Measurements from ENCODE around the gene RAP1GAP2.
A peak's percentile ranks its signal among the peaks of the same experiment; 100 is the strongest.
"Not testable (repeated sequence)": the region's sequence is repeated elsewhere in the genome, so short reads cannot be mapped to it uniquely, and the experiment has no call there.

Gene RAP1GAP2

DNA sequence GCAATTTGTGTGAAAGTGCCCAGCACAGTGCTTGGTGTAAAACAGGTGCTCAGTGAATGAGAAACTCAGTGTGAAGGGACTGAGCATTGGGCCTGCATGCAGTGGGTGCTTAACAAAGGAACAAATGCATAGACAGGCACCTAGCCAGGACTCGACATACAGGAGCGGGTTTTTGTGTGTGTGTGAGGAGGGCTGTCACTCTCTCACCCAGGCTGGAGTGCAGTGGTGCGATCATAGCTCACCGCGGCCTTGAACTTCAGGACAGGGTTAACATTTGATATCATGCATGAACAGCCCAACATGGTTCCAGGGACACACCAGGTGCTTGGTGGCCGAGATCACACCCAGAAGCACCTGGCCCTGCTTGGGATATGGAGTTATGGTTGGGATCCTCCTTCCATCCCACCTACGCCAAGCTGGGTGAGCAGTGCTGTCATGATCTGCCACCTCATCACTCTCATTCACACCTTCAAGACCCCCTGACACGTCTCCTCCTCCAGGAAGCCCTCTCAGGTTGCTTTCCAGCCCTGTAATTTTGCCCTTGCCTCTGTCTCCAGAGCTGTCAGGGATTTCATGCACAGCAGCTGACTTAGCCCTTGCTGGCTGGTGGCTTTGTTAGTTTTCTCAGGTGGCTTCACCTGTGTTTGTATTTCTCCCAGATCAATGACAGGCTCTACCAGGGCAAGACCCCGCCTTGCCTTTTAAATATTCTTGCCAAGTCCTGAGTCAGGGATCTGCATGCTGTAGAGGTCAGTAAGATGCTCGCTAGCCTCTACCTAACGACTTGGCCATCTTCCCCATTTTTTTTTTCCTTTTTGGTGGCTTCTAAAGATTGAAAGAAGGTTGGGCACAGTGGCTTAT is 200.8 kb downstream of the RAP1GAP2 start:
- DNase-seq (ENCODE audit: low read depth) = no peak

DNA sequence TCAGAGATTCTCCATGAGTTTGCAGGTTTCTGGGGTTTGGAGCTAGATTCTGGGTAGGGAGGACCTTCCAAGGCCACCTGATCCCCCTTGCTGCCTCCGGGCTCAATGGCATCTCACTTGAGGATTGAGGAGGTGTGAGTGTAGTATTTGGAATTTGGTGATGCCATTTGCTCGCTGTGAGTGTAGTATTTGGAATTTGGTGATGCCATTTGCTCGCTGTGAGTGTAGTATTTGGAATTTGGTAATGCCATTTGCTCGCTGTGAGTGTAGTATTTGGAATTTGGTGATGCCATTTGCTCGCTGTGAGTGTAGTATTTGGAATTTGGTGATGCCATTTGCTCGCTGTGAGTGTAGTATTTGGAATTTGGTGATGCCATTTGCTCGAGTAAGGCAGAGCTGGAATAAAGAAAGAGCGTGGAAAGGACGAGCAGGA is 202.2 kb downstream of the RAP1GAP2 start:
- not testable (repeated sequence) for DNase-seq (ENCODE audit: low read depth)

DNA sequence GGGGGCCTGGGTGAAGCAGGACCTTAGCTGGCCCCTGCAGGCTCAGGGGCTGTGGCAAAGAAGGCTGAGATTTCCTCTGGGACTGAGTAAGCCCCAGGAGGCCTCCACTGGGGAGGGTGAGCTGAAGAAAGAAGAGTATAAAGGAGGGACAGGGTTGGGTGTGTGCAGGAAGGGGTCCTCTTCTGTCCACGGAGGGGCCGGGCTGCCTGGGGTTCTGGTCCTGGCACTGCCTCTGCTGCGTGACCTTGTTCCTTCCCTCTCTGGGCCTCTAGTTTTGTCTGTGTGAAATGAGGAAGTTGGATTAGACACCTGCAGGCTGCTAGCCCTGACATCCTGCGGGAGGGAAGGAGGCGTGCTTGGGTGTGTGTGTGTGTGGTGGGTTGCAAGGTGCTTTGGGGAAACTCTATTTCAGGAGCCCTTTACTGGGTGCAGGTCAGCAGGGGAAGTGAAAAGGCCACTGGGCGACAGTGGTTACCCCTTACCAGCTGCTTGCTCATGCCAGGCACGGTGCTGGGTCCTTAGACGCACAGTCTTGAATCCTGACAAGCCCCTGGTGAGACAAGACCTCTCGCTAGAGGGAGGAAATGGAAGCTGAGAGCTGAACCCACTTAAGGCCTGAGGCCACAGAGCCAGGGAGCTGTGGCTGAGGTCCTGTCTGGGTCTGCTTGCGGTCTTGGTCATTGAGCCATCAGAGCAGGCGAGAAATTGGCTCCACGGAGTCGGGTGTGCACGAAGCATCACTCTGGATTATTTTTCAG is 206.5 kb downstream of the RAP1GAP2 start:
- no peak for DNase-seq (ENCODE audit: low read depth)

DNA sequence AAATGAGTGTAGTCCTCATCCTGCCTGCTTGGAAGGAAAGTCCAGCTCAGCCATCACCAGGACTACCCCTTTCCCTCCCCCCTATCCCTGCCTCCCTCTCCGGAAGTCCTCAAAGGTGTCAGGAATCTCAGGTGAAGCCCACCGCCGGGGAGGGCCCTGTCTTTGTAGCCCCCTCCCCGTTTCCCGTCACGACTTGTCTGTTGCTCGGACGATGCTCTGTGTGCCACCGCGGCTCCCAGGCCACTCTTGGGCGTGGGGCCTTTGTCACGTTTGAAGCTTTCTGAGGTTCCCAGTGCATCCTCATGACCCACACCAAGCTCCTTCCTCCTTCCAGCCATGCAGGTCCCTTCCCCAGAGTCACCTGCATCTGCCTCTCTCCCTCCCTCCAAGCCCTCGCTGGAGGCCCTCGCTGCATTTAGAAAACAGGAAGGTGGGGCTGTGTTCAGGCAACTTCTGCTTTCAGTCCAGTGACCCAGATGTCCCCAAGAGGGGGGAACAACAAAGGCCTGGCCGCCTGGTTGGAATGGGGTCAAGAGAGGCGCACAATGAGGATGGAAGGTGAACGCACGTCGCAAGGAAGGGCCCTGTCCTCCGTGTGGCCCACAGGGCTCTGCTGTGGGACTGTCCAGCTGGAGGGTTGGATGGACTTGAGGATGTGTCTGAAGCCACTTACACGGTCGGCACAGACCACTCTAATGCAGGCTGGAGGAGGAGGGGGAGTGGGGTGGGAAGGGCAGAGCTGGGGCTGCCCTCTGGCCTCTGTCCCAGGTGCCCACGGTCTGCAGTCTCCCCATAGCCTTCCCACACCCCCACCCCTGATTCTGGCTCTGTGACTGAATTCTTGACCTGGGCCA is 207.3 kb downstream of the RAP1GAP2 start:
- no peak for DNase-seq (ENCODE audit: low read depth)

DNA sequence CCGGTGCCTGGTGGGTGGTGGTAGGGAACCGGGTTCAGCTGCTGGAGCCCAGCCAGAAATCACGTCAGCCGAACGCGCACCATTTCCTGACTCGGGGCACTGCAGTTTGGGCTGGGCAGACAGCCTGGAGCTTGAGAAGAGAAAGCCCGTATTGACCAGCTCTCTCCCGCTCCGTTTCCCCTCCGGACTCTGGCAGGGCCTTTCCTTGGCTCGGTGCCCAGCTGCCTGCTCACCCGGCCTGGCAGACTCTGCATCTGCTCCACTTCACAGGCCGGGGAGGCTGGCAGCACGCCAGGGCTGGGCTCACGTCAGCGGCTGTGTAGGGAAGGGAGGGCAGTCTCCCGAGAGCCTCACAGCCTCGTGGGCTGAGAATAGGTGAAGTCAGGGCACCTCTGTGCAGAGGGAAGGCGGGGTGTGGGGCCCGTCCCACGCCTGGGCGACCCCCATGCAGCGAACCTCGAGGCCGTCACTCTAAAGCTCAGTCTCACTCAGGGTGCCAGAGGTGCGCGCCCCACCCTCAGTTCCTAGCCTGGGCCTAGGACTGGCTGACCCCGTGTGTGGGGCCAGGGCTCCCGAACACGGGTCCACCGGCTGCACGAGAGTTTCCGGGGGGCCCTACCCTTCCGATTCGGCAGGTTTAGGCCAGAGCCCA is 208.0 kb downstream of the RAP1GAP2 start:
- DNase-seq (ENCODE audit: low read depth) = peak; percentile 26

DNA sequence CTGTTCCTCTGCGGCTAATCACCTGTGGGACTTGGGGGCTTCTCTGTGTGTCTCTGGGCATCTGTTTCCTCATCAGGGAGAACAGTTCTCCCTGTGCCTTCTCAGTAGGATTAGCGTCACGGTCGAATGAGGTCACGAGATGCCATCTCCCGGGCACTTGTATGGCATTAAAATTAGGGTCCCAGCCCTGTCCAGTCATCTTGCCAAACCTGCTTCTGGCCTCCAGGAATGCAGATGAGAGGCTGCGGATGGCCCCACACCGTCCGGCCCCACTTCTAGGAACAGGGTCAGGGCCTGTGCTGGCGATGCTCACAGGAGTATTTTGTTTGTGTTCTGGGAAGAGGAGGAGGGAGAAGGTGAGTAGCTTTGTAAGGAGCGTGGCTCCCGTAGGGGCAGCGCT is 208.7 kb downstream of the RAP1GAP2 start:
- no peak for DNase-seq (ENCODE audit: low read depth)

DNA sequence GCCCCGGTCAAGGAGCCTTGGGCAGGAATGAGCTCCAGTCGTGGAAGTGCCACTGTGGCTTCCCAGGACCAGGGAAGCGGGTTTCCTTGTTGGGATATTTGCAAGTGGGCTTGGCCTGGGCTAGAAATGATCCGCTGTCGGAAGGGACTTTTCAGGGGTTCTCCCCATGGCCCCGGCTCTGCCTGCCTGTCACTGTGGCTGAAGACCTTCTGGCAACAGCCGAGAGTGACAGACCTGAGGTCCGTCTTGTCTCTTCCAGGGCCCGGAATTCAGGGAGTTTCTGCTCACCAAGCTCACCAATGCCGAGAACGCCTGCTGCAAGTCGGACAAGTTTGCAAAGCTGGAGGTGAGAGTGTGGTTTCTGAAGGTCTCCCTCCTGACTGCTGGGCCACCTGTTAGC is 209.5 kb downstream of the RAP1GAP2 start:
- no peak for DNase-seq (ENCODE audit: low read depth)

DNA sequence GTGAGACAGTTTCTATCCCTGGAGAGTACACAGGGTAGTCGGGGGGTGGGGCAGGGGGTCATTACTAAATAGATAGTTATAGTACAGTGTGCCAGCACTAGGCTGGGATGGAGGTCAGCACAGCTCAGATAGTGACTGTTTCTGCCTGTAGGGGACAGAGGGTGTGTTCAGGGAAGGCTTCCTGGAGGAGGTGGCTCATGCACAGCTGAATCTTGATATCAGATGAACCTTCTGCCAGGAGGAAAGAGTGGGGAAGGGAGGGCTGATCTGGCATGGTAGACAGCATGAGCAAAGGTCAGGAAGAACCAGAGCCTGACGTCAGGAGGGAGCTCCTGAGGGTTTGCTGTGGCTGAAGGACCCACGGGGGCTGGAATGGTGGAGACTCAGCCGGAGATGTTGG is 210.6 kb downstream of the RAP1GAP2 start:
- no peak for DNase-seq (ENCODE audit: low read depth)

DNA sequence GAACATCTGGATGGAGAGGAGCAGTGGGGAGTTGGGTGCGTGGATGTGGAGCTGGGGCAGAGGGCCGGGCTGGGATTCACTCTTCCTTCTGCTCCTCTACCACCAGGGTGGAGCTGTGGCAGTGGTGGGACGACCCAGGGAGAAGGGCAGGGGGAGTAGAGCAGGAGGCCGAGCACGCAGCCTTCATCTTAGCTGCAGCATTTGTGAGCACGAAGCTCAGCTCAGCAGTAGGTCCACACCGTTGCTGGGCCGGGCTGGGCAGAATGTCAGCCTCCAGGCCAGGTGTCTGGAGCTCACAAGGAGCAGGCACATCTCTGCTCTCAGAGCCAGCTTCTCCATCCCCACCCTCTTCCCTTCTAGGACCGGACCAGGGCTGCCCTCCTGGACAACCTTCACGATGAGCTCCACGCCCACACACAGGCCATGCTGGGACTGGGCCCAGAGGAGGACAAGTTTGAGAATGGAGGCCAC is 211.4 kb downstream of the RAP1GAP2 start:
- no peak for DNase-seq (ENCODE audit: low read depth)

DNA sequence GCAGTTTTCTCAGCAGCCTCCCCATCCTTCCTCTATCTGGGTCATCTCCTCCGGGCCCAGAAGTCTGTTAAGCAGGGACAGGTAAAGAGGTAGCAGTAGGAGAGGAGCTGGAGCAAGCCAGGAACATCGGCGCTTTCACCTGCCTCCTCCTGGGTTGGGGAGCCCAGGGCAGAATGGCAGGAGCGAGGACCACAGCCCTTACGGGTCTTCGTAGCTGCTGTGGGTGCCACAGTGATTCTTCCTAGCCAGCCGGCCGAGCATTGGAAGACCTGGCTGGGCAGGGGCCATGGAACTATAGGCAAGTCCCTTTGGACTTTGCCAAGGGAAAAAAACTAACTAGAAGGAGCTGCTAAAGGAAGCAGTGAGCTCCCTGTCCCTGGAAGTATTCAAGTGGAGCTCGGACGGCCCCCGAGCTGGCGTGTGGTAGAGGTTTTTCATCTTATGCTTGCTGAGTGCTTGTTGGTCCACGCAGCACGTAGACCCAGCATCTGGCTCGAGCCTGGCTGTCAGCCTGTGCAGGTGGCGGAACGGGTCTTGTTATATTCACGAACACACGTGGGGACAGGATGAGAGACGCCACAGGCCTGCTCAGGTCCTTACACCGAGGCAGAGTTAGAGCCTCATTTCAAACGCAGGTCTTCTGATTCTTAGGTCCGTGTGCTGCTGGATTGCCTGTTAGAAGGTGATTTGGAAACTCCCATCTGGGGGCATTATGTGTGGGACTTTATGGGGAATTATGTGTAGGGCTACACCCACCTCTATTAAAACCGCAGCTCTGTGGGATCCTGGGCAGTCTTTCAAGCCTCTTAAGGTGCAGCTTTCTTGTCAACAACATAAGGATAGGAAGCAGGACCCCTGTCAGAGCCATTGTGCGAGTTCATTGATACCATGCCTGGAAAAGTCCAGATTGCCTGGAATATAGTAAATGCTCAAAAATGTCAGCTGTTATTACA is 212.4 kb downstream of the RAP1GAP2 start:
- DNase-seq (ENCODE audit: low read depth) = no peak

DNA sequence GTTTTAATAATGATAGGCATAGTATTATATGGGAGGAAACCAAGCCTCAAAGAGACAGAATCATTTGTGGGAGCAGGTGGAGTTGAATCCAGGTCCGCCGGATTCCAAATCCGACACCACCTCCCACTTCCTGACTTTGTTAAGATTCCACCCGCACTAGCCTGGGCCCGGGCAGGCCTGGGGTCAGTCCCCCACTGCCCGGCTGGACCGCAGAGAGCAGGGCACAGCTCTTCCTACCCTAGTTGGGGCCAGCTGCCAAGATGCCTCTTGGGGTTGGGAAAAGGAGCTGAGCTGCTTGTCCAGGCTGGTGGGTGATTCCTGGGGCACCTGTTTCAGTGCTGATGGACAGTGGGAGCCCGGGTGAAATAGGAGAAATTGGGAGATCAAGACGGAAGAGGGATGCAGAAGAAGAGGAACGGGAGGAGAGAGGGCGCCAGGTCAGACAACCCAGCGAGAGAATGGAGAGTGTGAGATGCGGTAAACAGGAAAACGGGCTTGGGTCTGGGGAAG is 213.2 kb downstream of the RAP1GAP2 start:
- DNase-seq (ENCODE audit: low read depth) = no peak

DNA sequence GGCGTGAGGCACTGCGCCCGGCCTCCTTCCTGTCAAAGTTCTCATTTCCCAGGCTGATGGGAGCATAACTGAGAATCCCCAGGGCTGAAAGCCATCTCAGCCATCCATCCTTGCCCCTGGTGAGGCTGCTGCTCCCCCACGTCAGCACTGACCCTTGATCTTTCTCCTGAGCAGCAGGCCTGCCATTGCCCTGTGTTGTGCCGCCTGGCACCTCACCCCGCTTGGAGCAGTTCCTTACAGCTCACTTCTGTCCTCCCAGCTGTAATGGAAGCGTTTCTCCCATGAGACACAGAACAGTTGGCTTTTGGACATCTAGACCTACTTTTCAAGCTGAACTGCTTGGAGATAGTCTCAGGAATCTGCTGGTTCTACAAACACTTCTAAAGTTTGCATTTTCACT is 215.7 kb downstream of the RAP1GAP2 start:
- no peak for DNase-seq (ENCODE audit: low read depth)

DNA sequence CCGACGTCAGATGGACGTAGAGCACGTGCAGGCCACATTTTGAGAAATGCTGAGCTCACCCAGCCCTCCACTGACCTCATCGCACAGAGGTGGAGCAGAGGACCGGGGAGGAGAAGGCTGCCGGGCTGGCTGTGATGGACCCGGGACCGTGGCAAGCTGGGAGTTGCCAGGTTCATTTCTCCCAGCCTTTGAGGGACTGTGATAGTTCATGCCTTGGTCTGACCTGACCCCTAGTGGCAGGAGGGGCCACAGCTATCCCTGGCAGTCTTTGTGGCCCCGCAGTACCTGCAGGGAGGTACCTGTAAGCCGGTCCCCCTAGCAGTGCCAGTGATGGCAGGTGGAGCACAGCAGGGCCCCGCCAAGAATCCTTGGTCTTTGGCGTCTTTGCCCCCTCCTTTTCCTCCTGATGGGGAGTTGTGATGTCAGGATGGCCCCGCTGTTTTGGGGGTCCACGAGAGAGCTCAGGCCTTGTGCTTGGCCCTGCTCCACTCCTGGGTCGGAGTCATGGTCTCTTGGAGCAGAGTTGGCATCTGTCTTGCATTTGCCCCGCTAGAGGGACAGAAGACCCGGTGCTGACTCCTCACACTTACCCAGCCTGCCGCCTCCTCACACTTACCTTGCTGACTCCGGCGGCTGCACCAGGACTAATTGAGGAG is 216.8 kb downstream of the RAP1GAP2 start:
- DNase-seq (ENCODE audit: low read depth) = peak; percentile 29

DNA sequence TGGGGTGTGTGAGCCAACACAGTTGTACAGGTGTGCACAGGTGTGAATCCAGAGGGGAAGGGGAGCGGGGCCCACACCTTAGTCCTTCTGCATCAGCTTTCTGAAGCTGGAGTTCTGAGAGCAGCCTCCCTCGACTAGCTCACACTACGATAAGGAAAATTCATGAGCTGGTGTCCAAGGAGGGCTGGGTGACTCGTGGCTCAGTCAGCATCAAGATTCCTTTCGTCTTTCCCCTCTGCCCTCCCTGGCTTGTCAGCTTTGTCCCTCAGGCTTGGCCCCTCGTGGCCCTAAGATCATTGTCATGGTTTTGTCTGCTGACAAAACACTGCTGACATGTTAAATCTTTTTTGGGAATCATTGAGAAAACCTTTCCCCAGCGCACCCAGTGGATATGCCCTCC is 219.7 kb downstream of the RAP1GAP2 start:
- no peak for DNase-seq (ENCODE audit: low read depth)

DNA sequence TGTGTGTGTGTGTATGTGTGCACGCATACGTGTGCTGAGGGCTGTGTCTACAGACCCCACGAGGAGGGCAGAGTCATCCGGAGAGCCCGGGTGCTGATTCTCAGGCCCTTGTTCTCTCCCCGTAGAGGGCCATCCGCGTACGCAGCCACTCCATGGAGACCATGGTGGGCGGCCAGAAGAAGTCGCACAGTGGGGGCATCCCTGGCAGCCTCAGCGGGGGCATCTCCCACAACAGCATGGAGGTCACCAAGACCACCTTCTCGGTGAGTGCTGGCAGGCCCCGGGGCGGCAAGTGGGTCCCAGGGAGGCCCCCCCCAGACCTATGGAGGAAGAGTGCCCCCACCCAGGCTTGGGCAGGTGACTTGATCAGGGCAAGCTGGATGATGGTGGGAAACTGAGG is 221.7 kb downstream of the RAP1GAP2 start:
- no peak for DNase-seq (ENCODE audit: low read depth)

DNA sequence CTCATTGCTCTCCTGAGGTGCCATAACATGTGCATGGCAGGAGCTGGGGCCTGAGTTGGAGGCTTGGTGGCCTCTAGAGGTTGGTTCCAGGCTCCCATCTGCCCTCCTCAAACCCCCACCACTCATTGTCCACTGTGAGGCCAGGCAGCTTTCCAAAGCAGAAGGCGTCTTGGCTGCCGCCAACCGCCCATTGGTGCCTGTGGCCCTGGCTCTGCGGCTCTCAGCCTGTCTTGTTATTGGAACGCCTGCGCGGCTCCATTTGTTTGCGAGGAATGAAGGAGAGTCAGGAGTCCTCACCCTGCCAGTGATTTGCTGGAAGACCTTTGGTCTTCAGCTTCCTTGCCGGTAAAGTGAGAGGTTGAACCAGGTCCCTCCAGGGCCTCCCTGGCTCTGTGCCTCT is 223.5 kb downstream of the RAP1GAP2 start:
- DNase-seq (ENCODE audit: low read depth) = no peak

DNA sequence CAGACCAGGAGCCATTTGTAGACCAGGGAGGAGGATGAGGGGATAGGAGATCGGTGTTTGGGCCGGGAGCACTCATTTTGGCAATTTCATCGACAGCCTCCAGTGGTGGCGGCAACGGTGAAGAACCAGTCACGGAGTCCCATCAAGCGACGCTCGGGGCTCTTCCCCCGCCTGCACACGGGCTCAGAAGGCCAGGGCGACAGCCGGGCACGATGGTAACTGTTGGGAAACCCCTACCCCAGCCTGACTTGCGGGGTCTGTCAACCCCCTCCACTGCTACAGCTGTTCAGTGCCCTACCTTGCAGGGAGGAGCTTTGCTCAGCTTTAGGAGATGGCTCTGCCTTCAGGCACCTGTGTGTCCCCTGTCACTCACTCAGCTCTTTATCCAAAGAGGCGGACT is 224.1 kb downstream of the RAP1GAP2 start:
- no peak for DNase-seq (ENCODE audit: low read depth)

DNA sequence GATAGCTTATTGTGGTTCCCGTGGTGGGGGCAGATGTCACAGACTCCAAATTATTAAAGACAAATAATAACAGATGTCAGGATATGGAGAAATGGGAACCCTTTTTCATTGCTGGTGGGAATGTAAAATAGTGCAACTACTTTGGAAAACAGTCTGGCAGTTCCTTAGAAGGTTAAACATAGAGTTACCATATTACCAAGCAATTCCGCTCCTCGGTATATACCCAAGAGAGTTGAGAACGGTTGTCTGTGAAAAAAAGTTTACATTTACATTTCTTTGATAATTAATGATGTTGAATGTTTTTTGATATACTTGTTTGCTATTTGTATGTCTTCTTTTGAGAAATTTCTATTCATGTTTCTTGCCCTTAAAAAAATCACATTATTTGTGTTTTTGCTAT is 226.0 kb downstream of the RAP1GAP2 start:
- no peak for DNase-seq (ENCODE audit: low read depth)

DNA sequence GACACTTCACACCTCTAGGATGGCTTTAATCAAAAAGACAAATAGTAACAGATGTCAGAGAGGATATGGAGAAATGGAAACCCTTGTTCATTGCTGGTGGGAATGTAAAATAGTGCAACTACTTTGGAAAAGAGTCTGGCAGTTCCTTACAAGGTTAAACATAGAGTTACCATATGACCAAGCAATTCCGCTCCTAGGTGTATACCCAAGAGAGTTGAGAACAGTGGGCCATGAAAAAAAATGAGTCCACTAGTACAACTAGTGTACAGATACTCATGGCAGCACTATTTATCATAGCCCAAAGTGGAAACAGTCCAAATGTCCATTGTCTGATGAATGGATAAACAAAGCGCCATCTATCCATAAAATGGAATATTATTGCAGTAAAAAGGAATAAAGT is 228.1 kb downstream of the RAP1GAP2 start:
- DNase-seq (ENCODE audit: low read depth) = no peak

Data from stimulated activated CD8-positive, alpha-beta memory T cell treated with anti-CD3 and anti-CD28 coated beads, Interleukin-12 subunit alpha, Interleukin-12 subunit beta, amount 100 ng/mL, for 1 hour (primary cell).